ENCODE measurements around the gene GPR37L1.
"Not testable (repeated sequence)": the region's sequence is repeated elsewhere in the genome, so short reads cannot be mapped to it uniquely, and the experiment has no call there.

GPR37L1 gene

DNA sequence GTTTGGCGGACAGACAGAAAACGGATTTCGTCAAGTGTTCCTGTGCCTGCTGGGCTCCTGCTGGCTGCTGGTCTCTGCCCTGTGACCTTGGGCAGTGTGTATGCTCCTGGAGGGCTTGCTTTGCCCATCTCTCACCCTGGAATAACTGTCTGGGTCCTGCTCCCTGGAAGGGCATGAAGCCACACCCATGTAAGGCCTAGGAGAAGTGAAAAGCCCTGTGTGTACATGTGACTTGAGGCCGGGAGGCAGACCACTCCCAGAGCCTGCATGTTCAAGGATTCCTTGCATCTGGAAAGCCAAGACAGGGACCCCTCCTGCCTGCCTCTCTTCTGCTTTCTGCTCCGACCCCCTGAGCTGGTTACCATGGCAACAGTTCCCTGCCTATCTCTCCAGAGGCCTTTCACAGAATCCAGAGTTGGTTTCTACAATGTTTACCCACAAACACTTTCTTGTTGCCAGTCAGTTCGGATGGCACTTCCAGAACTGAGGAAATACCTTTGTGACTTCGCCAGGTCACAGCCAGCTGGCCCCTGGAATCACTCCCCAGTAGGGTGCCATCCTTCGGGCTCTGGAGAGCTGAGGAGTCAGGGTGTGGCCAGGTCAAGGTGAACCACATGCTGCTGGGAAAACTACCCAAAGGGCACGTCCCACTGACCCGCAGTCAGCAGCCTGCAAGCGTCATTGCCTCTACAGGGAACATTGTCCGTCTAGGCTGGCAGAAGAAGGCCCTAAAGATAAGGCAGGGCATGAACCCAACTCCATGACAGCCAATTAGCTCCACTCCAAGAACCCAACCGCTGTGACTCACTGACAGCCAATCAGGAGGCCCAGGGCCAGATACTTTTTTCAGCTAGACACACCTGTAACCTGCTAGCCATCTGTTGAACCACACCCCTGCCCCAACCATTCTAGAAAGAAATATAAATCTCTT lies 14.7 kb upstream of the GPR37L1 start:
- peak; percentile 72 for DNase-seq

DNA sequence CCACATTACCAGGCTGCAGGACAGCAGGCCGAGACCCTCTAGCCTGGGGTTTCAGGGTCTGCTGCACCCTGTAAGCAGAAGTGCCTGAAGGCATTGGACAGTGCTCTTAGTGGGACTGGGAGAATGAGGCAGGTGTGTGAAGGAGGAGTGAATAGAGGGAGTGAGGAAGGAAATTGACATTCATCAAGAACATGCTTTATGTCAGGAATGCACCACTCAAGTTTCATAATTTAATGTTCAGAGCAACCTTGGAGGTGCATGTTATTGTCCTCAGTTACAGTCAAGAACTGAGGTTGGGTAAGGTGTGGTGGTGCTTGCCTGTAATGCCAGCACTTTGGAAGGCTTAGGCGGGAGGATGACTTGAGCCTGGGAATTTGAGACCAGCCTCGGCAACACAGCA lies 11.7 kb upstream of the GPR37L1 start:
- DNase-seq: no peak

GRCh38 chr1:202111589-202111988 lies 11.1 kb upstream of the GPR37L1 start:
- DNase-seq: not testable (repeated sequence)

DNA sequence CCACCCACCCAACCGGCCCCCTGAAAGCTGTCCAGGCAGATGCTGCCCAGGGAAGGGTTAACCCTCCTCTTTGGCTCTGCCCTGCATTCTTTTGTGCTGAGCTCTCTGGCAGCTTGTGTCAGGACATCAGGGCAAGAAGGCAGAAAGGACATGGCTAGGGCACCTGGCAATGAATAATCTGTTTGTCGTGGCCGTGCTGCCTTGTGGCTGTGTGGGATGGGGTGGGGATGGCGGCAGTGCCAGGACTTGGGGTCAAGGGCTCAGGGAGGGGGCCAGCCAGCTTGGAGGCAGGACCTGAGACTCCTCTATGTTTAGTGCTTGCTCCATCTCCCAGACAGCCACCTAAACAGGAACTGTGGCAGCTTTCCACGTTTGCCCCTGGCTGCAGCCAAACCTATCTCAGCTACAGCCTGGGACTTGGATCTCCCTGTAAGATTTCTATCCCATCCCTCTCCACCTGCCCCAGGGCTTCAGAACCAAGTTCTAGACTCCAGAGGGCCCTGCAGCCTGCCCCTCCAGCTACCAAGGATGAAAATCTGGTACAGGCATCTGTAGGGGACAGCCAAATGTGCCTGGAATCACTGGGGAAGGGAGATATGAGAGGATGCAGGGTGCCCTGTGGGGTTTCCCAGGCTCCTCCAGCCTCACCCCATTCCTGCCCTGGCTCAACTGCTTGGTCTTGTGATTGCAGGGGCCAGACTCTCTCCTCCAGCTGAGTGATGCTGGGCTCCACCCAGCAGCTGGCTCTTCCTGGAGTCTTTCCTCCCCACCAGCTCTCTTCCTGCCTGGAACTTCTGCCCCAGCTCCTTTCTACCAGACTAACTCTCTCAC lies 9.6 kb upstream of the GPR37L1 start:
- no peak for DNase-seq

GRCh38 chr1:202113690-202114300 lies 8.9 kb upstream of the GPR37L1 start:
- DNase-seq: no peak

DNA sequence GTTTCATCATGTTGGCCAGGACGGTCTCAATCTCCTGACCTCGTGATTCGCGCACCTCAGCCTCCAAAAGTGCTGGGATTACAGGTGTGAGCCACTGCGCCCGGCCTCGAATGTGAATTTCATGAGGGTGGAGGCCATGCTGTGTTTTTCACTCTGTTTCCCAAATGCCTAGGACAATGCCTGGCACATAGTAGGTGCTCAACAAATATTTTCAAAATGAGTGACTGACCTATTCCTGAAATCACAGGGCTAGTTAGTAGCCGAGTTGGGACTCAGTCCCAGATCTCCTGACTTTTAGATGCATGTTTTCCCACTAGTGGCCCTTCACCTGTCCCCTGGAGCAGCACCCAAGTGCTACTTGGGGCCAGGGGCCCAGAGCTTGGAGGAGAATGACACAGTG lies 6.4 kb upstream of the GPR37L1 start:
- no peak for DNase-seq

DNA sequence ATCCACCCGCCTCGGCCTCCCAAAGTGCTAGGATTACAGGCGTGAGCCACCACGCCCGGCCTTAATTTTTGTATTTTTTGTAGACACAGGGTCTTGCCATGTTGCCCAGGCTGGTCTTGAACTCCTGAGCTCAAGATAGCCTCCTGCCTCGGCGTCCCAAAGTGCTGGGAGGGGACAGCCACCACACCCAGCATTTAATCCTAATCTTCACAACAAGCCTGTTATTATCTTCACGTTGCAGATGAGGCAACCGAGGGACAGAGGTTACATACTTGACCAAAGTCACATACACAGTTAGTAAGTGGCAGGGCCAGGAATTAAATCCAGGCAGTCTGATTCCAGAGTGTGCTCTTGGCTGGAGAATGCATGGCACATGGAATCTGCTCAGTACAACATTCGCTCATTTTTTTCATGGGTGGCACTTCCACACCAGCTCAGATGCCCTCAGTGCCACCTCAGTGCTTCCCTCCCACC lies 4.8 kb upstream of the GPR37L1 start:
- DNase-seq: no peak

GRCh38 chr1:202121006-202121405 lies 1.7 kb upstream of the GPR37L1 start:
- no peak for DNase-seq

DNA sequence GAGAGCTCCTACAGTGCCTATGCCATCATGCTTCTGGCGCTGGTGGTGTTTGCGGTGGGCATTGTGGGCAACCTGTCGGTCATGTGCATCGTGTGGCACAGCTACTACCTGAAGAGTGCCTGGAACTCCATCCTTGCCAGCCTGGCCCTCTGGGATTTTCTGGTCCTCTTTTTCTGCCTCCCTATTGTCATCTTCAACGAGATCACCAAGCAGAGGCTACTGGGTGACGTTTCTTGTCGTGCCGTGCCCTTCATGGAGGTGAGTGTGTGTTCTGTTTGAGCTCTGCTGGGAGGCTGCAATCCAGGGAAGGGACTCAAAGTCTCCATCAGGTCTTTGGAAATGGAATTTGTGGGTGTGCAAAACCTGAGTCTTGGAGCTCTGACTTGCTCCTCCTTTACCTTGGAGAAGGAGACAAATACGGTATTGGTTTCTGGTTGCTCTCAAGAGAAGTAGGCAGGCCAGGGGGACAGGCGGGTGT lies 658 bp downstream of the GPR37L1 start:
- DNase-seq: no peak

DNA sequence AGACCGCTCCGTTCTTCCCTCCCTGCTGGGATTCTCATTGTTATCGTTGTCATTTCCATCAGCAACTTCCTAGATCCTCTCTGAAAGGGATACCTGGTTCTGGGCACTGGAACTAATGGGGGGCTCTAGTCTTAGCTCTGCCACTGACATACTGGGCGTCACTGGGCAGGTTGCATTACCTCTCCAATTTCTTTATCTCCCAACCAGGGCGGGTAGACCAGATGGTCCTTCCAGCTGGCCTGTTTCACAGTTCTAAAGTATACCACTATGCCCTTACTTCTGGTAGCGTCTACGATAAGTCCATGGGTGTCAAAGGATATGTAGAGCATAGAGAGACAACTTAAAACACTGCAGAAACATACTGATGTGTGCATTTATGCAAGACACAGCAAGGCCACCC lies 1.4 kb downstream of the GPR37L1 start:
- no peak for DNase-seq

DNA sequence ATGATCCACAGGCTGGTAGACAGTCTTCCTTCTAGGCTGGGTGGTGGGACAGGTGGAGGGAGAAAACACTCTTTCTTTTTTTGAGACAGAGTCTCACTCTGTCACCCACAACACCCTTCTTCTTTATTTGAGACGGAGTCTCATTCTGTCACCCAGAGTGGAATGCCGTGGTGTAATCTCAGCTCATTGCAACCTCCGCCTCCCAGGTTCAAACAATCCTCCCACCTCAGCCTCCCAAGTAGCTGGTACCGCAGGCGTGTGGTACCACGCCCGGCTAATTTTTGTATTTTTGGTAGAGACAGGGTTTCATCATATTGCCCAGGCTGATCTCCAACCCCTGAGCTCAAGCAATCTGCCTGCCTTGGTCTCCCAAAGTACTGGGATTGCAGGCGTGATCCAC lies 2.9 kb downstream of the GPR37L1 start:
- DNase-seq: no peak

GRCh38 chr1:202126426-202126825 lies 3.7 kb downstream of the GPR37L1 start:
- no peak for DNase-seq

GRCh38 chr1:202127061-202127460 lies 4.3 kb downstream of the GPR37L1 start:
- no peak for DNase-seq

- DNase-seq: no peak
Observed at GRCh38 chr1:202127836-202128622, 5.3 kb downstream of the GPR37L1 start.

- DNase-seq: no peak
Observed at GRCh38 chr1:202129453-202130296, 7.0 kb downstream of the GPR37L1 start.

DNA sequence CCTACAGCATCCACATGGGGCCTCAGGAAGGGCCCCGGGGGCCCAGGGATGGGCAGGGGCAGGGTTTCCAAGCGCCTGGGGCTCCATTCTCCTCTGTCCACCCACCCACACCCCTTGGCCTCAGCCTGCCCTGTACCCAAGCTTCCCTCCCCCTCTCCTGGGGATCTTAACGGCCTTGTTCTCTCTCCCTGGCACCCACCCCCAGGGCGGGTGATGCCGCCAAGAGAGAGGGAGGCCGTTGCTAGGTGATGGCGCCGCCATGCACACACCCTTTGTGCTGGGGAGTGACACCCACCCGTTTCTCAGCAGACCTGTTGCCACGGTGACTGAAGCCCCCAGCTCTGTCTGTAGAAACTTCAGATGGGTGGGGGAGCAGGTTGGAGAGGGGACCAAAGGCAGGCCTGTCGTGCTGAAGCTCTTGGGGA lies 7.6 kb downstream of the GPR37L1 start:
- DNase-seq: peak; percentile 65

DNA sequence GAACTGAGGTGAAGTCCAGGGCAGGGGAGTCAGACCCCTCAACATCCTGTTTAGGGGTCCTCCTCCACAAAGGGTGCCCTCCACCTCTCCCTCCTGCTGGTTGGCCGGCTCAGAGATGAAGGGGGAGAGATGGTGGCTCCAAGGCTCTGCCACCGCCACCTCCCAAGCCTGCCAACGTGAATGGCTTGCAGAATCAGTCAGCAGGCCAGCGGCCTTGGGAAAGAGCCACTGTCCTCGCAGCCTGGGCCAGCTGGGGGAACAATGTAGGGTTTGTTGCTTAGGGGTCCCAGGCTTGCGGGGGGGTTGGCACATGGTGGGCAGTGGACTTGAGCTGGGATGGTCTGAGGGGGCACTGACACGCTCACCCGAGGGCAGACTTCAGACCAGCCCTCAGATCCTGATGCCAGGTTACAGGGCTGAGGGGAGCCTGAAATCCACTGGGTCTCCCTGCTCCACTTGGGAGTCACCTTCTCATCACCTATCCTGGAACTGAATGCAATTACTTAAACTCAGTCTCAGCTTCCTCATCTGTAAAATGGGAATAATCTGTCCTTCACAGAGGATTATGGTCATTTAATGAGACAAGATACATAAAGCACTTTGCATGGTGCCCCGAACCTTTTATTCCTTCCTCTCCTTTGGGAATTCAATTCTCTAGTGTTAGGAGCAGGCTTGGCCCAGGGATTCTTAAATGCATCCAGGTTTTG lies 8.3 kb downstream of the GPR37L1 start:
- DNase-seq: no peak

- DNase-seq: no peak
Observed at GRCh38 chr1:202131956-202132821, 9.5 kb downstream of the GPR37L1 start.

- DNase-seq: no peak
Observed at GRCh38 chr1:202133001-202133400, 10.3 kb downstream of the GPR37L1 start.

- no peak for DNase-seq
Observed at GRCh38 chr1:202133496-202133895, 10.8 kb downstream of the GPR37L1 start.
